Bone marrow (tissue), 2 donors: Measurements from ENCODE around the gene OPTC.
"Not testable (repeated sequence)": the region's sequence is repeated elsewhere in the genome, so short reads cannot be mapped to it uniquely, and the experiment has no call there.

Experiments used
- DNase-seq, 2 donors: peaks; one replicate each; lab custom pipeline; 2025; lab: John Stamatoyannopoulos, UW

OPTC gene

GRCh38 chr1:203516906-203517305, 23.0 kb downstream of the OPTC start:
- DNase-seq = no peak

- no peak for DNase-seq
Measured at GRCh38 chr1:203517426-203518110, 23.6 kb downstream of the OPTC start.

DNA sequence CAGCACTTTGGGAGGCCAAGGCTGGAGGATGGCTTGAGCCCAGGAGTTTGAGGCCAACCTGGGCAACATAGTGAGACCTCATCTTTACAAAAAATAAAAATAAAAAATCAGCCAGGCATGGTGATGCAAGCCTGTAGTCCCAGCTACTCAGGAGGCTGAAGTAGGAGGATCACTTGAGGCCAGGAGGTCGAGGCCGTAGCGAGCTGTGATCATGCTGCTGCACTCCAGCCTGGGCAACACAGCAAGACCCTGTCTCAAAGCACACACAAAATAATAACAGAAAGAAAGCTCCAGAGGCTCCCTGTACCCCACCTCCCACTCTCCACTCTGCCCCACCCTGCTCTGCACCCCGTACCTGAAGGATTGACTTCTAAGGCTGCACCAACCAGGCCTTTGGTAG, 24.2 kb downstream of the OPTC start:
- not testable (repeated sequence) for DNase-seq

DNA sequence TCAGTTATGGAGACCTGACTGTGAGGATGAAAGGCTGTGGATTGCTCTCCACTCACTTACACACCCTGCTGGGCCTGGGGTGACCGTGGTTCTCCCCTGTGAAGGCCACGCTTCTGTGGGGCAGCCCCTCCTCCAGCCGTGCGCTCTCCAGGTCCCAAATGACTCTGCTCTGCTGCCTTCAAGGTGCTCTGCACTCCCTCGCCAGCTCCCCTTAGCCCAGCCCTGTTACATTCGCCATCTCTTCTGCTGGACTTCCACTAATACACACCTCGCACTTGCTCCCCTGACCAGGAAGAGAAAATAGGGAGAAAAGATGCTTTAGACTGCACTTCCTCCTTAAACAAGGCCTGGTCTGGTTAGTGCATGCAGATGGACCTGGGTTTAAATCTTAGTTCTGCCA, 24.6 kb downstream of the OPTC start:
- DNase-seq = no peak

- DNase-seq = no peak
Measured at GRCh38 chr1:203519053-203519840, 25.3 kb downstream of the OPTC start.

GRCh38 chr1:203519896-203520295, 25.9 kb downstream of the OPTC start:
- DNase-seq = no peak

DNA sequence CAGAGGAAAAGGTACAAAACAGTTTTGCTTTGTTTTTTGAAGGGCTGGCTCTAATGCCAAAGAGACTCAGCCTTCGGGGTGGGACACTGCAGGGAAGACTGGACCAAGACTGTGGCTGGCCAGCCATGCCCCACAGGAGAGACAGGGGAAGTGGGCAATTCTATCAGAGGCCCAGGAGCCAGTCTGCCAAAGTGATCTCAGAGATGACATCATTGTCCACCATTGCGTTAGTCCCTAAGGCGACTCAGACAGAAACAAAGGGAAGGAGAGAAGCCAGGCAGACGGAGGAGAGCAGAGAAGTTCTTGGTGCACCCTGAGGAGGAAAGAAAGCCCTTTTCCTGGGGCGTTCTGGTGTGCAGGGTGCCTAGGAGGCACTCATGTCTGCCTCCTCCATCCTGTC, 26.4 kb downstream of the OPTC start:
- no peak for DNase-seq

DNA sequence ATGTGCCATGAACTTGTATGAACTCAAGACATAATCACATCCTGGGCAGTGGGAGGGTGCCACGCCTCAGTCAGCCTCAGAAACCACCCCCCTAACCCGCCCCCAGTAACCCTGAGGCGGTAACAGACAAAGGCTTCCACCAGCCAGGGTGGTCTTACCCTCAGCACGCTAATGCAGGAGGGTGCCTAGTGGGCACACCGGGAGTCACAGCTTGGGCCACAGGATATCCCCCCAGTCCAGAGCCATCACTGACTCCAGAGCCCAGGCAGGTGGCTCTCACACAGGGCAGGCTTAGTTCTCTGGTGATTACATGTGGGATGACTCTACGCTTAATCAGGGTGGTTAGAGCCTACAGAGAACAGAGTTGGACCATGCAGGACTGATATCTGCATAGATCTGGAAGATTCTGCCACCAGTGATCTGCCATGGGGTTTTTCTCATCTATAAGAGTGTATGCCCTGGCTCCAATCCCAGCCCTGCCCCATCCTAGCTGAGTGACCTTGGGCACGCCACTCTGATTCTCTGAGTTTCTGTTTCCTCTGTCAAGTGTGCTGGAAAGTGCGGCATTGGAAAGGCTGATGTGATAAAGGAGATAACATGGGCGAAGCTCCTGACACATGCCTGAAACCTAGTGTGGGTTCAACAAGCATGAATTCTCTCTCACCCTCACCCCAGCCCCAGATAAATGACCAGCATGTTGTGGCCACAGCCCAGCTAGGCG, 27.3 kb downstream of the OPTC start:
- DNase-seq = no peak

GRCh38 chr1:203521812-203522211, 27.9 kb downstream of the OPTC start:
- no peak for DNase-seq

DNA sequence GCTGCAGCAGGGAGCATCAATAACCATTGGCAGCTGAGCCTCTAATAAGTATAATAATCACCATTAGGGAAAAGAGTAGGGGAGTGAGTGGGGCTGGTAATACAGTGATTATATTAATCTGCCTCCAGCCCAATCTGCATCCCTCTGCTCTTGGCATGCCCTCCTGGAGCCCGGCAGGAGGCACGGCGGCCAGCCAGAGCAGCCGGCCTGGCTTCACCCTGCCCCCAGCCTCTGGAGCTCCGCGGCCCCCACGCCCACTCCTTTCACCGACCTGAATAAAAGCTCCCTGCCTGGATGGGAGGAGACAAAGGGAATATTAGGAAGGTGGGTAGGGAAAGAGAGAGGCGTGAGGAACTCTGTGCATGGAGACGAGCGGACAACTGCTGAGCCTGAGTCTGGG, 28.3 kb downstream of the OPTC start:
- DNase-seq = no peak

DNA sequence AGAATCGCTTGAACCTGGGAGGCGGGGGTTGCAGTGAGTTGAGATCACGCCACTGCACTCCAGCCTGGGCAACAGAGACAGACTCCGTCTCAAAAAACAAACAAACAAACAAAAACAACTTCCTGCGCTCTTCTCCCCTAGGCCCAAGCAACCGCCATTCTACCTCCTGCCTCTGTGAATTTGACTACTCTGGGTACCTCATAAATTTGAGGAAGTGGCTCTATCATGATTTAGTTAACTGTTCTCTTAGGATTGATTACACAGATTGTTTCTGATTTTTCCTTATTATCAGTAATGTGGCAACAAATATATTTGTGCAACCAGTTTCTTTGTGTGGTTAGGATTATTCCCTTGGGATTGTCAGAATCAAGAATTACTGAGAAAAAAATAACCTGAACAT, 29.7 kb downstream of the OPTC start:
- DNase-seq = no peak

DNA sequence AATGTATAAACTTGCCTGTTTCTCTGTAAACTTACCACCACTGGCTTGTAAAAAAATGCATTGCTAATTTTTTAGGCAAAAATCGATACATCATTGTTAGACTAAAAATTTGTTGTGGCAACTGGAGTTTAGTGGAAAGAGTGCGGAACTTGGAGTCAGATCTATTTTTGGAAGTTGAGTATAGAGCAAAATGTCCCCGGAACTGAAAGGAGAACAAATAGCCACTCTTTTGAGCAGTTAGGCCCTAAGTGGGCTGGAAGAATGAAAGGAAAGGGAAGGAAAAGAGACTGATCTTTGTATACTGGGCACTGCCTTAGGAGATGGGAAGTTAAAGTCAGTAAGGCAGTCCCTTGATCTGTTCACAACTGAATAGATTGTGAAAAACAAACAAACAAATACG, 30.2 kb downstream of the OPTC start:
- DNase-seq = no peak

DNA sequence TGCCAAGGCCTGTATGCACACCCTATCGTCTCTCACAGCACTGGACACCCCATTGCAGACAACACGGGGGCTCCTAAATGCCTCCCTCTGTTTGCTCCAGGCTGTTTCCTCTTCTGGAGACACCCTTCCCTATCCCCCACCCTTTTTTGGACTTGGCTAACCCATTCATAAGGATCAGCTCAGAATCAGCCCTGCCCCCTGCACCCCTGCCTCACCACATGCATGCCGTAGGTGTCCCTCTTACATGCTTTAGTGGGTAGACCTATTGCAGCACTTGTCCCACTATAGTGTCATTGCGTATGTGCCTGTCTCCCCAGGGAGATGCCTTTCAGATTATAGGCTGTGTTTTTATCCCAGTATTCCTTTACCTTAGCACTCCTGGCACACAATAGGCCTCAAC, 30.9 kb downstream of the OPTC start:
- DNase-seq = no peak

DNA sequence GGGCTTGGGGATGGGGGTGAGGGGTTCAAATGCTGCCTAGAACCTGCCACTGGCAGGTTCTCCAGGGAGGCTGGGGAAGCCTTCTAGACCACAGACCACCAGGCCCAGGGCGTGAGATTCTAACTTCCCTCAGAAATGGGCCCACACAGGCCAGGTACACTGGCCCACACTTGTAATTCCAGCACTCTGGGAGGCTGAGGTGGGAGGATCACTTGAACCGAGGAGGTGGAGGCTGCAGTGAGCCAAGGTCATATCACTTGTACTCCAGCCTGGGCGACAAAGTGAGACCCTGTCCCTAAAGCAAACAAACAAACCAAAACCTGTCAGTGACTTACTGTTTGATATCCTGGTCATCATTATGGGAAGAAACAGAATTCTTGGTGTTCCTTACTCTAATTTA, 31.7 kb downstream of the OPTC start:
- DNase-seq = no peak

DNA sequence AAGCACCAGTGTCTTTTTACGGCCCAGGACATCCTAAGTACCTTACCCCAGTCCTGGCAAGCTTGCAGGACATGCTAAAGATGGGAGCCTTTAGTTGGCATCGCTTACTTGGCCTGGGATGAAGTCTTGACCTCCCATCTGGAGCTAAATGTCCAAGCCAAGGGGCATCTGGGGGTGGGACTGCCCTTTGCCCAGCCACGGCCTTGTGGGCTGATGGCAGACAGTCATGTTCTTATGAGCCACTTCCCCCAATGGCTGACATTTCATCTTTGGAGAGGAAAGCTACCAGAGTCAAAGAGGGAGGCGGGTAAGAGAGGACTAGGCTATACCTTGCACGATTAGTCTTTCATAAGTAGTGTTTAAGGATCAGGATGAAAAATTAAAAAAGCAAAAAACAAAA, 32.2 kb downstream of the OPTC start:
- DNase-seq = no peak

GRCh38 chr1:203526572-203526971, 32.6 kb downstream of the OPTC start:
- DNase-seq = no peak

GRCh38 chr1:203527013-203527412, 33.1 kb downstream of the OPTC start:
- no peak for DNase-seq

GRCh38 chr1:203528063-203528462, 34.1 kb downstream of the OPTC start:
- DNase-seq = no peak

GRCh38 chr1:203528976-203529835, 35.3 kb downstream of the OPTC start:
- no peak for DNase-seq

GRCh38 chr1:203531063-203531462, 37.1 kb downstream of the OPTC start:
- no peak for DNase-seq

GRCh38 chr1:203534012-203534411, 40.1 kb downstream of the OPTC start:
- DNase-seq = no peak

DNA sequence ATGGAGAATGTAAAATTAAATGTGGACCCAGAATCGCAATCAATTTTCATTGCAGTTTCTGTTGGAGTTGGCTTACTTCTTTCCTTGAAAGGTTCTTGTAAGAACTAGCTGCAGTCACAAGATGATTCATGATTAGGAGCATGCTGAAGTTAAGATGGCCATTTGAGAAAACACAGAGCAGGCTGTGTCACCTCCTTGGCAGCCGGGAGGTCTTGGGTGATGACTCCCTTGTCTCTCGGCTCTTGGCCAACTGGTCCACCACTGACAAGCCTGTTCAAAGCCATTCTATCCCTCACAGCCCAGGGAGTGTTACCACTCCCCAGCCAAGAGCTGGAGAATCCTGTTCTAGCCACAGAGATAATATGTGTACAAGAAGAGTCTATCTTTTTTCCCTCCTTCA, 40.6 kb downstream of the OPTC start:
- no peak for DNase-seq
